ENCODE measurements around the gene AZIN2.

DNA sequence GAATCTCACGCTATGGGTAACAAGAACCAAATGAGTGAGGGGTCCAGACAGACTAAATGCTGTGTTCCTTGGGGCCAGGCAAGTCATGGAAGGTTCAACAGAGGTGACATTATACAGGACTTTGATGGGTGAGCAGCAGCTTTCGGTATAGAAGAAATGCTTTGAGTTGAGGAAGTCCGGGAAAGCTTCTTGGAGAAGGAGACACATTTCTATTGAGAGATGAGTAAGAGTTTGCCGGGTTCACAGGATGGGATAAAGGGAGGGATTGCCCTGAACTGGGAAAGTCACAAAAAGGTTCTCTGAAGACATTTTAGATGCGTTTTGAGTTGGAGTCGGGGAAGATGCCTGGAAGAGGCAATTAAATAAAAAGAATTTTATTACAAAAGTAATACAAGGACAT is 580 bp upstream of the AZIN2 start:
- TF ChIP-seq SP1 (IDR thresholded peaks at IDR 0.05) (no peak), FOXA1 (IDR thresholded peaks at IDR 0.05) (no peak), FOXK2 (IDR thresholded peaks at IDR 0.05) (no peak), TARDBP (IDR thresholded peaks at IDR 0.05) (no peak), FOXM1 (IDR thresholded peaks at IDR 0.05; ENCODE audit: borderline replicate concordance) (no peak), PKNOX1 (IDR thresholded peaks at IDR 0.05) (no peak), ELF4 (IDR thresholded peaks at IDR 0.05) (no peak), BHLHE40 (IDR thresholded peaks at IDR 0.05; ENCODE audit: borderline replicate concordance) (no peak), HDGF (IDR thresholded peaks at IDR 0.05; ENCODE audit: borderline replicate concordance) (no peak), SUZ12 (IDR thresholded peaks at IDR 0.05) (no peak), ARNT (IDR thresholded peaks at IDR 0.05) (no peak), LEF1 (IDR thresholded peaks at IDR 0.05; ENCODE audit: borderline replicate concordance) (no peak), NFRKB (IDR thresholded peaks at IDR 0.05) (no peak), L3MBTL2 (conservative IDR thresholded peaks at IDR 0.05) (no peak)
